CD4-positive, alpha-beta T cell (primary cell): ENCODE results near the gene IFI27. TPM values are rescaled to one million over a fixed set of nuclear protein-coding genes. Genes with fewer than 3 reads are reported as not detected.

ENCODE experiments used
- ATAC-seq: fragments of 200-7000 bp; cut with Tn5 transposase; one replicate; pipeline ENCODE4 v1.10.0; 2022; ENCODE audit warnings: mild to moderate bottlenecking; ENCODE audit not compliant: poor library complexity
- CTCF ChIA-PET: fragments of 350-600 bp; sonication (Branson Sonifier 250); formaldehyde crosslinking; loops from one replicate; lab custom pipeline; 2021; ENCODE audit warnings: antibody characterized with exemption, inconsistent platforms; lab: Charles Lee
- POLR2A ChIA-PET: fragments of 350-600 bp; sonication (Branson Sonifier 250); formaldehyde crosslinking; loops from one replicate; lab custom pipeline; 2021; ENCODE audit warnings: antibody characterized with exemption, inconsistent platforms; lab: Charles Lee
- DNase-seq, 14 experiments: peaks; one replicate each; pipeline ENCODE4 v3.0.0-alpha.2; 2013 to 2020; ENCODE audit warnings: mixed read lengths in 2 of 14
- H3K27ac ChIP-seq, 2 donors: one replicate each; pipeline versions ENCODE4 v1.5.1 to v1.7.0; 2013; ENCODE audit warnings: low read length in 2 of 2, low read depth in 1 of 2, mild to moderate bottlenecking in 1 of 2
- H3K27me3 ChIP-seq, 2 experiments: 1 replicate in 1 of 2; 2 replicates in 1 of 2; pipeline versions ENCODE4 v1.6.1 to v1.7.0; 2013; ENCODE audit warnings: low read length in 2 of 2, control low read depth in 1 of 2, mild to moderate bottlenecking in 1 of 2, moderate library complexity in 1 of 2; ENCODE audit not compliant: insufficient read depth in 2 of 2, control insufficient read depth in 1 of 2
- H3K36me3 ChIP-seq: one replicate; pipeline ENCODE4 v1.6.1; 2013; ENCODE audit warnings: low read length, control low read depth; ENCODE audit not compliant: insufficient read depth
- H3K4me1 ChIP-seq: one replicate; pipeline ENCODE4 v1.6.1; 2013; ENCODE audit warnings: low read length, control low read depth; ENCODE audit not compliant: insufficient read depth
- H3K4me3 ChIP-seq: one replicate; pipeline ENCODE4 v1.5.1; 2013; ENCODE audit warnings: mild to moderate bottlenecking, low read length, moderate library complexity
- H3K9me3 ChIP-seq, 2 experiments: 1 replicate in 1 of 2; 2 replicates in 1 of 2; pipeline versions ENCODE4 v1.6.1 to v1.7.0; 2013; ENCODE audit warnings: low read length in 2 of 2, mild to moderate bottlenecking in 2 of 2, control low read depth in 1 of 2, moderate library complexity in 1 of 2; ENCODE audit not compliant: control insufficient read depth in 1 of 2, insufficient read depth in 1 of 2
- H3K27ac Mint-ChIP-seq: one replicate; pipeline ENCODE4 v1.8.0; 2020; ENCODE audit warnings: mixed read lengths
- H3K27me3 Mint-ChIP-seq: one replicate; pipeline ENCODE4 v1.8.0; 2021; ENCODE audit warnings: mixed read lengths
- H3K36me3 Mint-ChIP-seq: one replicate; pipeline ENCODE4 v1.8.0; 2021; ENCODE audit warnings: low read depth, mixed read lengths
- H3K4me1 Mint-ChIP-seq: one replicate; pipeline ENCODE4 v1.8.0; 2021; ENCODE audit warnings: low read depth, mixed read lengths
- H3K4me3 Mint-ChIP-seq: one replicate; pipeline ENCODE4 v1.8.0; 2020; ENCODE audit warnings: mild to moderate bottlenecking, mixed read lengths
- H3K9me3 Mint-ChIP-seq: one replicate; pipeline ENCODE4 v1.8.0; 2020; ENCODE audit warnings: mixed read lengths
- CTCF ChIP-seq: fragments of 200-600 bp; IDR thresholded peaks from one replicate; pipeline ENCODE4 v1.8.0; 2022; ENCODE audit warnings: antibody characterized with exemption, mild to moderate bottlenecking
- intact Hi-C, 2 experiments: fragments of 100-400 bp; cut with DNase I in 1 of 2; cut with micrococcal nuclease in 1 of 2; formaldehyde crosslinking; loops; one replicate each; pipeline versions ENCODE4 v1.15.1 to v1.9.0; 2023 to 2025; cut with DNase I, micrococcal nuclease
- total RNA-seq, 174 experiments: library from RNA in 2 of 174; stranded (reverse) in 2 of 174; gene quantifications; one replicate each; pipeline ENCODE4 v1.2.3 and lab custom pipeline; 2021 to 2026

The IFI27 gene
- total RNA-seq, 2 experiments from 2014 or later = 1.7 to 2.2 TPM

GRCh38 chr14:94165744-94166143 lies 55.2 kb downstream of the IFI27 start:
- Mint-ChIP-seq H3K9me3 (no peaks in the 10 kb centered on the region), H3K27ac (no peak overlapping the region), H3K4me1 (peaks cover 36% of the 10 kb centered on the region), H3K27me3 (no peaks in the 10 kb centered on the region), H3K36me3 (no peaks in the 10 kb centered on the region), H3K4me3 (no peak overlapping the region)
- Histone ChIP-seq H3K27me3 (no peaks in the 10 kb centered on the region), H3K9me3 (no peaks in the 10 kb centered on the region), H3K4me1 (peaks cover 36% of the 10 kb centered on the region), H3K4me3 (no peak overlapping the region), H3K36me3 (no peaks in the 10 kb centered on the region), H3K27ac (no peak overlapping the region)
- TF ChIP-seq CTCF = no peak
- CTCF ChIA-PET = no interaction called here
- POLR2A ChIA-PET = no interaction called here
- ATAC-seq (no peak), DNase-seq (no peak)
- intact Hi-C loops = no loop called here

Other genes with a start within 250 kb of the IFI27 start
- gene FAM181A, start 183.4 kb upstream of the IFI27 start, total RNA-seq = not detected
- gene ASB2, start 134.2 kb upstream of the IFI27 start, total RNA-seq = 1 to 10 TPM in 1 of 2 experiments, under 1 TPM in 1; 0.98 to 1.2 TPM
- gene CCDC197, start 113.4 kb upstream of the IFI27 start, total RNA-seq = not detected
- gene OTUB2, start 84.4 kb upstream of the IFI27 start, total RNA-seq = not detected
- 100 to 1,000 TPM; 678 to 711 TPM for gene DDX24, start 29.5 kb upstream of the IFI27 start, total RNA-seq
- gene IFI27L1, start 29.4 kb upstream of the IFI27 start, total RNA-seq = 10 to 100 TPM; 14.1 to 14.3 TPM
- gene IFI27L2, start 18.9 kb downstream of the IFI27 start, total RNA-seq = 10 to 100 TPM; 21.5 to 22.2 TPM
- 1 to 10 TPM; 3.5 to 4.3 TPM for gene PPP4R4, start 63.6 kb downstream of the IFI27 start, total RNA-seq
- not detected for gene SERPINA10, start 182.5 kb downstream of the IFI27 start, total RNA-seq
- gene SERPINA6, start 212.6 kb downstream of the IFI27 start, total RNA-seq = not detected